Fibroblast of lung (primary cell): Measurements from ENCODE around the gene DCTPP1. TPM values are rescaled to one million over a fixed set of nuclear protein-coding genes. Genes with fewer than 3 reads are reported as not detected.

Source experiments
- DNase-seq, 2 donors: peaks; one replicate each; pipeline versions ENCODE4 v3.0.0 to v3.0.0-alpha.2; 2010; ENCODE audit warnings: low read depth in 2 of 2
- H2AFZ ChIP-seq: 2 replicates; pipeline ENCODE4 v1.5.1; 2012; ENCODE audit warnings: low read length, control low read depth, inconsistent platforms
- H3K27ac ChIP-seq: 2 replicates; pipeline ENCODE4 v1.5.1; 2011; ENCODE audit warnings: low read length, control low read depth; ENCODE audit not compliant: insufficient read depth
- H3K27me3 ChIP-seq: 2 replicates; pipeline ENCODE4 v1.5.1; 2011; ENCODE audit warnings: mild to moderate bottlenecking, low read length; ENCODE audit not compliant: control insufficient read depth, insufficient read depth
- H3K36me3 ChIP-seq: 2 replicates; pipeline ENCODE4 v1.5.1; 2011; ENCODE audit warnings: low read length; ENCODE audit not compliant: control insufficient read depth, insufficient read depth
- H3K4me1 ChIP-seq: 2 replicates; pipeline ENCODE4 v1.5.1; 2011; ENCODE audit warnings: low read length; ENCODE audit not compliant: control insufficient read depth, insufficient read depth; ENCODE audit errors: extremely low read depth
- H3K4me2 ChIP-seq: 2 replicates; pipeline ENCODE4 v1.5.1; 2011; ENCODE audit warnings: low read length, control low read depth; ENCODE audit not compliant: insufficient read depth; ENCODE audit errors: extremely low read depth
- H3K4me3 ChIP-seq, 4 experiments: fragments of 200-600 bp in 1 of 4; sonication (generic) in 1 of 4; replicated peaks in 1 of 4; 2 replicates each; pipeline ENCODE4 v1.5.1; 2011 to 2016; ENCODE audit warnings: low read length in 4 of 4, low read depth in 3 of 4, mild to moderate bottlenecking in 3 of 4, control low read depth in 2 of 4, inconsistent platforms in 1 of 4, mixed read lengths in 1 of 4; ENCODE audit not compliant: insufficient read depth in 1 of 4; ENCODE audit errors: control extremely low read depth in 1 of 4
- H3K79me2 ChIP-seq: 2 replicates; pipeline ENCODE4 v1.5.1; 2012; ENCODE audit warnings: mild to moderate bottlenecking, low read length, inconsistent platforms; ENCODE audit not compliant: control insufficient read depth, insufficient read depth
- H3K9ac ChIP-seq: 2 replicates; pipeline ENCODE4 v1.5.1; 2011; ENCODE audit warnings: mild to moderate bottlenecking, low read length, control low read depth; ENCODE audit not compliant: insufficient read depth
- H3K9me3 ChIP-seq: 2 replicates; pipeline ENCODE4 v1.5.1; 2012; ENCODE audit warnings: low read depth, low read length; ENCODE audit not compliant: control insufficient read depth, insufficient read depth
- H4K20me1 ChIP-seq: 2 replicates; pipeline ENCODE4 v1.5.1; 2011; ENCODE audit warnings: low read length; ENCODE audit not compliant: control insufficient read depth, insufficient read depth; ENCODE audit errors: extremely low read depth
- CTCF ChIP-seq, 2 donors: IDR thresholded peaks in 1 of 2; conservative IDR thresholded peaks in 1 of 2; 1 replicate in 1 of 2; 2 replicates in 1 of 2; pipeline ENCODE4 v1.5.1; 2011 to 2012; ENCODE audit warnings: low read length in 2 of 2, control low read depth in 1 of 2, inconsistent platforms in 1 of 2, low read depth in 1 of 2, mild to moderate bottlenecking in 1 of 2
- EZH2 ChIP-seq: IDR thresholded peaks from 2 replicates; pipeline ENCODE4 v1.5.1; 2012; ENCODE audit warnings: low read length, control low read depth, mild to moderate bottlenecking; ENCODE audit errors: missing control alignments
- polyA plus RNA-seq, 2 donors: library from polyadenylated mRNA; depleted of rRNA in 1 of 2; stranded (reverse) in 1 of 2; unstranded in 1 of 2; fragments of >200 nt; gene quantifications; 2 replicates each; pipeline ENCODE4 v1.2.1, GENCODE V29; 2011 to 2012; ENCODE audit warnings: missing spikeins in 1 of 2
- total RNA-seq: library from RNA; depleted of rRNA; stranded (reverse); fragments of >200 nt; gene quantifications from 2 replicates; pipeline ENCODE4 v1.2.1, GENCODE V29; 2014

Gene DCTPP1
- total and polyA plus RNA-seq, 2 donors (not counting 1 experiment from before 2014, with no cell fraction given) = 6.6 to 23.6 TPM

- H2AFZ ChIP-seq = peak overlapping the region; percentile 50
- peaks cover 3% of the 10 kb centered on the region for H3K79me2 ChIP-seq
- no peaks in the 10 kb centered on the region for H3K36me3 ChIP-seq
- H3K4me3 ChIP-seq = peak overlapping the region; percentile 64 to 77 (median 72)
- no peaks in the 10 kb centered on the region for H4K20me1 ChIP-seq
- peak overlapping the region; percentile 98 for H3K4me2 ChIP-seq
- no peaks in the 10 kb centered on the region for H3K9me3 ChIP-seq
- peak overlapping the region; percentile 78 for H3K9ac ChIP-seq
- peak overlapping the region; percentile 91 for H3K27ac ChIP-seq
- DNase-seq = peak; percentile 96 to 97
- no peaks in the 10 kb centered on the region for H3K27me3 ChIP-seq
- peak in 1 of 2 donors; percentile 23 for TF ChIP-seq CTCF (conservative IDR thresholded peaks at IDR 0.05 in 1 of 2, IDR thresholded peaks at IDR 0.05 in 1 of 2; ENCODE audit: low read depth in 1 of 2, low read length in 2 of 2)
- no peak for TF ChIP-seq EZH2
- H3K4me1 ChIP-seq = peaks cover 9% of the 10 kb centered on the region
These were observed 51.3 kb downstream of the DCTPP1 start for GRCh38 chr16:30378236-30379157.

GRCh38 chr16:30377812-30378235 is 52.0 kb downstream of the DCTPP1 start:
- no peaks in the 10 kb centered on the region for H3K36me3 ChIP-seq
- H3K79me2 ChIP-seq = peaks cover 3% of the 10 kb centered on the region
- H3K4me1 ChIP-seq = peaks cover 9% of the 10 kb centered on the region
- no peak for TF ChIP-seq EZH2
- no peak for TF ChIP-seq CTCF (conservative IDR thresholded peaks at IDR 0.05 in 1 of 2, IDR thresholded peaks at IDR 0.05 in 1 of 2; ENCODE audit: low read depth in 1 of 2, low read length in 2 of 2)
- H3K27ac ChIP-seq = peak overlapping the region; percentile 91
- peak overlapping the region; percentile 64 for H3K4me2 ChIP-seq
- H3K27me3 ChIP-seq = no peaks in the 10 kb centered on the region
- peak; percentile 87 to 92 for DNase-seq
- no peaks in the 10 kb centered on the region for H3K9me3 ChIP-seq
- H2AFZ ChIP-seq = peak overlapping the region; percentile 88
- peak overlapping the region; percentile 25 to 75 (median 52) for H3K4me3 ChIP-seq
- H4K20me1 ChIP-seq = no peaks in the 10 kb centered on the region
- peak overlapping the region; percentile 78 for H3K9ac ChIP-seq

GRCh38 chr16:30377050-30377811 is 52.6 kb downstream of the DCTPP1 start:
- Histone ChIP-seq H3K9ac (peak overlapping the region; percentile 78), H3K79me2 (peaks cover 3% of the 10 kb centered on the region)

More at GRCh38 chr16:30377050-30377811, 52.6 kb downstream of the DCTPP1 start:
- peak overlapping the region; percentile 64 for H3K4me2 ChIP-seq
- no peak for TF ChIP-seq EZH2
- TF ChIP-seq CTCF (conservative IDR thresholded peaks at IDR 0.05 in 1 of 2, IDR thresholded peaks at IDR 0.05 in 1 of 2; ENCODE audit: low read depth in 1 of 2, low read length in 2 of 2) = no peak
- no peaks in the 10 kb centered on the region for H3K9me3 ChIP-seq
- peak overlapping the region in 3 of 4 experiments; percentile 45 to 75 (median 58) for H3K4me3 ChIP-seq
- no peak for DNase-seq
- H3K36me3 ChIP-seq = no peaks in the 10 kb centered on the region
- peaks cover 9% of the 10 kb centered on the region for H3K4me1 ChIP-seq
- peak overlapping the region; percentile 91 for H3K27ac ChIP-seq
- no peaks in the 10 kb centered on the region for H4K20me1 ChIP-seq
- H3K27me3 ChIP-seq = no peaks in the 10 kb centered on the region
- H2AFZ ChIP-seq = peak overlapping the region; percentile 88
